DOHH2 (cell line): ENCODE data around the gene SPATA17.

Source experiments
- H3F3A ChIP-seq: fragments of 200-600 bp; sonication (generic), shearing (Covaris generic); 2 replicates; pipeline ENCODE4 v1.6.0; 2016; ENCODE audit warnings: antibody characterized with exemption, mild to moderate bottlenecking; ENCODE audit not compliant: control insufficient read depth, insufficient read depth
- H3K27ac ChIP-seq: fragments of 200-600 bp; sonication (generic); 2 replicates; pipeline ENCODE4 v1.5.1; 2014; ENCODE audit warnings: low read depth, mild to moderate bottlenecking, low read length, moderate library complexity
- H3K27me3 ChIP-seq: fragments of 200-600 bp; sonication (generic); 2 replicates; pipeline ENCODE4 v1.6.1; 2014; ENCODE audit warnings: mild to moderate bottlenecking, low read length, mixed read lengths; ENCODE audit not compliant: control insufficient read depth
- H3K36me3 ChIP-seq: fragments of 200-600 bp; sonication (generic); 2 replicates; pipeline ENCODE4 v1.6.1; 2014; ENCODE audit warnings: mild to moderate bottlenecking, low read length, moderate library complexity, mixed read lengths; ENCODE audit not compliant: control insufficient read depth
- H3K4me1 ChIP-seq: fragments of 200-600 bp; sonication (generic); 2 replicates; pipeline ENCODE4 v1.6.1; 2014; ENCODE audit warnings: mild to moderate bottlenecking, low read length, mixed read lengths; ENCODE audit not compliant: control insufficient read depth
- H3K4me2 ChIP-seq: fragments of 200-600 bp; sonication (generic); 2 replicates; pipeline ENCODE4 v1.6.0; 2014; ENCODE audit warnings: mild to moderate bottlenecking, low read length, moderate library complexity
- H3K4me3 ChIP-seq: fragments of 200-600 bp; sonication (generic); 2 replicates; pipeline ENCODE4 v1.5.1; 2014; ENCODE audit warnings: mild to moderate bottlenecking, low read length, mixed read lengths
- H3K79me2 ChIP-seq: fragments of 200-600 bp; sonication (generic); 2 replicates; pipeline ENCODE4 v1.6.1; 2014; ENCODE audit warnings: mild to moderate bottlenecking, low read length, mixed read lengths; ENCODE audit not compliant: control insufficient read depth
- H3K9me2 ChIP-seq: fragments of 200-600 bp; sonication (generic); replicated peaks from 2 replicates; pipeline ENCODE4 v1.6.1; 2014; ENCODE audit warnings: mild to moderate bottlenecking, low read length, mixed read lengths; ENCODE audit not compliant: control insufficient read depth
- H3K9me3 ChIP-seq: fragments of 200-600 bp; sonication (generic); 2 replicates; pipeline ENCODE4 v1.6.1; 2014; ENCODE audit warnings: antibody characterized with exemption, low read length, mixed read lengths; ENCODE audit not compliant: control insufficient read depth, insufficient read depth
- H4K20me1 ChIP-seq: fragments of 200-600 bp; sonication (generic); 2 replicates; pipeline ENCODE4 v1.6.0; 2014; ENCODE audit warnings: low read depth, mild to moderate bottlenecking, antibody characterized with exemption, low read length, moderate library complexity; ENCODE audit not compliant: control insufficient read depth, insufficient read depth
- CTCF ChIP-seq: fragments of 200-600 bp; sonication (generic); IDR thresholded peaks from one replicate; pipeline ENCODE4 v1.5.1; 2014; ENCODE audit warnings: antibody characterized with exemption, mild to moderate bottlenecking, low read depth, low read length; ENCODE audit not compliant: poor library complexity, severe bottlenecking
- EZH2phosphoT487 ChIP-seq: fragments of 200-600 bp; sonication (generic); IDR thresholded peaks from 2 replicates; pipeline ENCODE4 v1.6.1; 2017; ENCODE audit warnings: borderline replicate concordance, mild to moderate bottlenecking, antibody characterized with exemption, low read length, moderate library complexity, mixed read lengths

The SPATA17 gene

GRCh38 chr1:217812175-217812574 lies 181.0 kb downstream of the SPATA17 start:
- no peaks in the 10 kb centered on the region for H3K27me3 ChIP-seq
- no peaks in the 10 kb centered on the region for H3K4me1 ChIP-seq
- H3K9me2 ChIP-seq: no peaks in the 10 kb centered on the region
- no peaks in the 10 kb centered on the region for H3K79me2 ChIP-seq
- H3K36me3 ChIP-seq: no peaks in the 10 kb centered on the region
- no peak overlapping the region for H3K4me3 ChIP-seq
- H4K20me1 ChIP-seq: no peaks in the 10 kb centered on the region
- no peaks in the 10 kb centered on the region for H3K9me3 ChIP-seq
- H3F3A ChIP-seq: no peaks in the 10 kb centered on the region
- H3K4me2 ChIP-seq: no peak overlapping the region
- no peak overlapping the region for H3K27ac ChIP-seq
- no peak for TF ChIP-seq CTCF
- TF ChIP-seq EZH2phosphoT487: no peak

- H4K20me1 ChIP-seq: no peaks in the 10 kb centered on the region
- H3K27ac ChIP-seq: no peak overlapping the region
- H3K4me1 ChIP-seq: no peaks in the 10 kb centered on the region
- no peaks in the 10 kb centered on the region for H3K36me3 ChIP-seq
- H3K27me3 ChIP-seq: no peaks in the 10 kb centered on the region
- H3F3A ChIP-seq: no peaks in the 10 kb centered on the region
- H3K9me3 ChIP-seq: peaks cover 4% of the 10 kb centered on the region; the same call in 1 of the 2 replicates
- H3K79me2 ChIP-seq: no peaks in the 10 kb centered on the region
- H3K4me3 ChIP-seq: no peak overlapping the region
- no peaks in the 10 kb centered on the region for H3K9me2 ChIP-seq
- H3K4me2 ChIP-seq: no peak overlapping the region
- TF ChIP-seq EZH2phosphoT487: no peak
- no peak for TF ChIP-seq CTCF
These were observed 181.9 kb downstream of the SPATA17 start for GRCh38 chr1:217813031-217813430.

GRCh38 chr1:217837691-217838090 lies 206.5 kb downstream of the SPATA17 start:
- Histone ChIP-seq H3K27ac (no peak overlapping the region), H3K4me1 (no peaks in the 10 kb centered on the region), H3K4me2 (no peak overlapping the region), H4K20me1 (no peaks in the 10 kb centered on the region), H3K27me3 (no peaks in the 10 kb centered on the region), H3K9me3 (no peaks in the 10 kb centered on the region), H3F3A (no peaks in the 10 kb centered on the region), H3K36me3 (no peaks in the 10 kb centered on the region), H3K79me2 (no peaks in the 10 kb centered on the region), H3K4me3 (no peak overlapping the region), H3K9me2 (no peaks in the 10 kb centered on the region)
- TF ChIP-seq EZH2phosphoT487 (no peak), CTCF (no peak)

- Histone ChIP-seq H3F3A (no peaks in the 10 kb centered on the region), H3K79me2 (no peaks in the 10 kb centered on the region), H3K27ac (no peak overlapping the region), H3K9me3 (no peaks in the 10 kb centered on the region), H3K4me3 (no peak overlapping the region), H3K27me3 (no peaks in the 10 kb centered on the region), H3K4me2 (no peak overlapping the region), H3K9me2 (no peaks in the 10 kb centered on the region), H3K4me1 (no peaks in the 10 kb centered on the region), H4K20me1 (no peaks in the 10 kb centered on the region), H3K36me3 (no peaks in the 10 kb centered on the region)
- no peak for TF ChIP-seq EZH2phosphoT487
- no peak for TF ChIP-seq CTCF
These were observed 208.0 kb downstream of the SPATA17 start for GRCh38 chr1:217839161-217839560.
